ENCODE measurements around the gene SS18L1.

SS18L1 gene

DNA sequence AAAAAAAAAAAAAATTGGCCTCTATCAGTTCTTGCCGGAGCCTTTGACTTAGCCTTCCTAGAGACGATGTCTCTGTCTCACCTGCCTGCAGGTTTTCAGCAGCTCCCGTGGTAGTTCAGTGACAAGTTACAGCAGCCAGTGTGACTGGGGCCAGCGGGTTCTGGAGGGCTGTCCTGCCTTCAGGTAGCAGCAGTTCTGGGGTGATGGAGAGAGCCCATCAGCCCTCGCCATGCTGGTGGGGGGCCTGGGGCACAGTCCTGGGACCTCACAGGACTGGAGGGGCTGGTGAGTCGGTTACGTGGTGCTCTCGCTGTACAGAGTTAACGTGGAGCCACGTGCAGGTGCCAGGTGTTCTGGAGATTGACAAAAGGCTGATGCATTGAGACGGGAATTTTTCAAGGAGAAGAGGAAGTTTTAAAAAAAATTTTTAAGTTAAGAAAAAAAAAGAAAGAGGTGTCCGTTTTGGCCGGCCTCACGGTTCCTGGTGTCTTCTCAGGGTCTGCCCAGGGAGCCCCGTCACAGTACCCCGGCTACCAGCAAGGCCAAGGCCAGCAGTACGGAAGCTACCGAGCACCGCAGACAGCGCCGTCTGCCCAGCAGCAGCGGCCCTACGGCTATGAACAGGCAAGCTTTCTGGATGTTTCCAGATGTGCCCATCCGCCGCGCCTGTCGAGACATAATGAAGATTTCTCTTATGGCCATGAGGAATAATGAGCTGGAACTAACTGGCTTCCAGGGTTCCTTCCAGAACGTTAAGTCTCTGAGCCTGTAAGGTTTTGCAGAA is 30.6 kb downstream of the SS18L1 start:
- DNase-seq (ENCODE audit: low read depth) = no peak

- DNase-seq (ENCODE audit: low read depth) = no peak
These were observed 31.5 kb downstream of the SS18L1 start for GRCh38 chr20:62174870-62175624.

DNA sequence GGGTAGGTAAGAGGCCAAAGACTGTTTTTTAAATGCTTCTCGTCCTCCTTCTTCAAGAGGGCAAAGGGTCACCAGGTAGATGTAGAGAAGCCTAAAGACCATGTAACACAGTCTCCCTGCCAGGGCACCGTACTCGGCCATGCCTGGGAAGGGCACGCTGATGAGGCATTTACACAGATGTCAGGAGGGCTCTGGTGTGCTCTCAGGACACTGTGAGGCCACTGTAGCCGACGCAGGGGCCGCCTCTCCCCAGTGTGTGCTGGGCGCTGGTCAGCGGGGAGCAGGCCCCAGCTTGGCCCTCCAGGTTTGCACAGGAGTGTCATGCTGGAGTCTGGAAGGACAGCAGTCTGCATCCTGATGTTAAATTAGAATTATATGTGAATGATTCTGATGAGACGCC is 32.1 kb downstream of the SS18L1 start:
- no peak for DNase-seq (ENCODE audit: low read depth)

- DNase-seq (ENCODE audit: low read depth) = no peak
These were observed 33.3 kb downstream of the SS18L1 start for GRCh38 chr20:62176866-62177265.

GRCh38 chr20:62177307-62177706 is 33.7 kb downstream of the SS18L1 start:
- no peak for DNase-seq (ENCODE audit: low read depth)

GRCh38 chr20:62178316-62179161 is 35.0 kb downstream of the SS18L1 start:
- no peak for DNase-seq (ENCODE audit: low read depth)

DNA sequence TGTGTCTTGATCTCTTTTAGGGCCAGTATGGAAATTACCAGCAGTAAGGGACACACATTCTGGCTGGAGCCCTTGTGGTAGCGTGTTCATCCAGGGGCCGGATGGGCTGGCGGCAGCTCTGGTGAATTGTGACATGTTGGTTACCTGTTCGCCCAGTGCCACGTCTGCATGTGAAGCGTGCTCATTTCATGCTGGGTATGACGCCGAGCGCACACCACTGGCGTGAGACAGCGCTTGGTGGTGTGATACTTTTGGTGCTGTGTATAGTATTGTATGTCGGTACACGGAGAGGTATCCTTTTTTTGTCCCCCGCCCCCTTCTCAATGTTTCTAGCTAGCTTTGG is 35.6 kb downstream of the SS18L1 start:
- DNase-seq (ENCODE audit: low read depth) = no peak

- no peak for DNase-seq (ENCODE audit: low read depth)
These were observed 38.2 kb downstream of the SS18L1 start for GRCh38 chr20:62181808-62182207.

- peak; percentile 92 for DNase-seq (ENCODE audit: low read depth)
These were observed 39.2 kb downstream of the SS18L1 start, which contains the start of gene MTG2 for GRCh38 chr20:62182469-62183425. Gene MTG2, plus strand, starts transcription at chr20:62183028. Its CDS starts 10,393 bp downstream, at chr20:62193421.

DNA sequence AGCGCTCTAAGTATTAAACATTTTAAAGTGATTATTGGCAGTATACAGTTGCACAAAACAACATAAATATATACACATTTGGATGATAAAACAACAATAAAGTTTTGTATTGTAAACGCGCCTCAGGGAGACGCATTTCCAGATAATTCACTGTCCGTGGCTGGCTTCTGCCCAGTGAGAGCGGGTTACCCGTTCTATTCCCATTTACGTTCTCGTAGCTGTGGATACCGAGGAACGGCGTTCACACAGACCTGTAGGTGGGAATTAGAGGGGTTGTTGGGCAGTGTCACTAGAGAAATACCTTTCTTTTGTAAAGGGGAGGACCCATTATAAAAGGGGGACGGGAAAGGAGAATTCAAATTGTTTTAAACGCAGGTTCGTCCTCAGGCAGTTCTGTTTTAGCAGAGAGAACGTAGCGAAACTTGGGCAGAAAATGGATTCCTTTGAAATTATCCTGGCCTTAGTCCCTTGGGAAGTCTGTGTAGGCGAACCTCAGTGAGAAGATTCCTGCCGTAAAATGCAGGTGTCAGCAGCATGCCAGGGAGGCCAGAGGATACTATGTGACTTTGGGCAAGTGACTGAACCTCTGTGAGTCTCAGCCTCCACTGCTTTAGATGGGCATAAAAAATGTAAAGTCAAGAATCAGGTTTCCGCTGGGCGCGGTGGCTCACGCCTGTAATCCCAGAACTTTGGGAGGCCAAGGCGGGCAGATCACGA is 40.0 kb downstream of the SS18L1 start:
- no peak for DNase-seq (ENCODE audit: low read depth)

- no peak for DNase-seq (ENCODE audit: low read depth)
These were observed 42.5 kb downstream of the SS18L1 start for GRCh38 chr20:62186096-62186426.

GRCh38 chr20:62186887-62187866 is 43.6 kb downstream of the SS18L1 start:
- DNase-seq (ENCODE audit: low read depth) = no peak

GRCh38 chr20:62190639-62191411 is 47.3 kb downstream of the SS18L1 start:
- DNase-seq (ENCODE audit: low read depth) = no peak

- DNase-seq (ENCODE audit: low read depth) = no peak
These were observed 48.4 kb downstream of the SS18L1 start for GRCh38 chr20:62191781-62192559.

GRCh38 chr20:62192635-62193034 is 49.1 kb downstream of the SS18L1 start:
- no peak for DNase-seq (ENCODE audit: low read depth)

GRCh38 chr20:62193079-62194025 is 49.8 kb downstream of the SS18L1 start:
- DNase-seq (ENCODE audit: low read depth) = no peak

- DNase-seq (ENCODE audit: low read depth) = no peak
These were observed 51.5 kb downstream of the SS18L1 start for GRCh38 chr20:62195075-62195405.
